ENCODE measurements around the gene CYP19A1. TPM values are rescaled to one million over a fixed set of nuclear protein-coding genes. Genes with fewer than 3 reads are reported as not detected.

Gene CYP19A1
- total RNA-seq, 2 donors from 2014 or later: 0.71 to 0.79 TPM

DNA sequence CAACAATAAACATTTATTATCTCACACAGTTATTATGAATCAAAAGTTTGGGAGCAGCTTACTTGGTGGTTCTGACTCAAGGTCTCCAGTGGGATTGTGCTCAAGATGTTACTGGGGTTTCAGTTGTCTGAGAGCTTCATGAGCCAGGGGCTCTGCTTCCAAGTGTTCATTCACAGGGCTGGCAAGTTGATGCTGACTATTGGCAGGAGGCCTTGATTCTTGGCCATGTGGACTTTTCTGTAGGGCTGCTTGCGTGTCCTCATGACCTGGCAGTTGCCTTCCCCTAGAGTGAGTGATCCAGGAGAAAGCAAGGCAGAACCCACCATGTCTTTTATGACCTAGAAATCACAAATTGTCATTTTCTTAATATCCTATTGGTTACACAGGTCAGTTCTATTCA lies 156.5 kb downstream of the CYP19A1 start:
- no peak overlapping the region for H3K27ac Mint-ChIP-seq
- no peaks in the 10 kb centered on the region for H3K36me3 Mint-ChIP-seq (ENCODE audit: low read depth)
- ATAC-seq (replicated peaks): no peak
- H3K4me3 Mint-ChIP-seq: no peak overlapping the region
- peaks cover 15% of the 10 kb centered on the region for H3K27me3 Mint-ChIP-seq
- no peaks in the 10 kb centered on the region for H3K4me1 Mint-ChIP-seq
- H3K9me3 Mint-ChIP-seq: no peaks in the 10 kb centered on the region

DNA sequence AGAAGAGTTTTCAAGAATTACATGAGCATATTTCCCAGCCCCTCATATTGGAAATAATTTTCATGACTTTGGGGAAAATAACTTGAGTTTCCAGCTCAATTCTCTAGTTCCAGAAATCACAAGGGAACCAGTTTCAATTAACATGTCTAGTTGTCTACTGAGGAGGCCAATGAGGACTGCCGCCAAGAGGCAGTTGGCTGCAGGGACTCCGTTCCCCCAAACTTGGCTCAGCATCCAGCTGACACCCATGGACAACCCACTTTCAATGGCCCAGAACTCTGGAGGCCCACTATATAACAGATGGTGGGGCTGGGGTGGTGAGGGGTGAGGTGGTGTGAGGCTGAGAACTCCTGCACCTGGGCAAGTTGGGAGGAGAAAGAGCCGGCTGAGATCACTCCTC lies 157.2 kb downstream of the CYP19A1 start:
- ATAC-seq (replicated peaks): no peak
- no peak overlapping the region for H3K4me3 Mint-ChIP-seq
- no peak overlapping the region for H3K27ac Mint-ChIP-seq

DNA sequence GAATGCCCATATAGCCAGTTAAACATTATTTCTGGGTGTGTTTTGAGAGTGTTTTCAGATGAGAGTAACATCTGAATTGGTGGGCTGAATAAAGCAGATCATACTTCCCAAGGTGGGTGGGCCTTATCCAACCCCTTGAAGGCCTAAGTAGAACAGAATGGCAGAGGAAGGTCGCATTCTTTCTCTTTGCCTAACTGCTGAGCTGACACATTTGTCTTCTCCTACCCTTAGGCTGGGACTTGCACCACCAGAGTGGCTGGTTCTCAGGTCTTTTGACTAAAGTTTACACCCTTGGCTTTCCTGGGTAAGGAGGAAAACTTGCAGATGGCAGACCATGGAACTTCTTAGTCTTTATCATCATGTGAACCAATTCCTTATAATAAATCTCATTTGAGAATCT lies 157.9 kb downstream of the CYP19A1 start:
- no peaks in the 10 kb centered on the region for H3K9me3 Mint-ChIP-seq
- no peaks in the 10 kb centered on the region for H3K36me3 Mint-ChIP-seq (ENCODE audit: low read depth)
- no peaks in the 10 kb centered on the region for H3K4me1 Mint-ChIP-seq
- no peak for ATAC-seq (replicated peaks)
- H3K4me3 Mint-ChIP-seq: no peak overlapping the region
- no peak overlapping the region for H3K27ac Mint-ChIP-seq
- H3K27me3 Mint-ChIP-seq: peaks cover 11% of the 10 kb centered on the region

More for the DNA sequence above, 157.2 kb downstream of the CYP19A1 start:
- Mint-ChIP-seq H3K36me3 (ENCODE audit: low read depth) (no peaks in the 10 kb centered on the region), H3K4me1 (no peaks in the 10 kb centered on the region), H3K9me3 (no peaks in the 10 kb centered on the region), H3K27me3 (peaks cover 11% of the 10 kb centered on the region)

DNA sequence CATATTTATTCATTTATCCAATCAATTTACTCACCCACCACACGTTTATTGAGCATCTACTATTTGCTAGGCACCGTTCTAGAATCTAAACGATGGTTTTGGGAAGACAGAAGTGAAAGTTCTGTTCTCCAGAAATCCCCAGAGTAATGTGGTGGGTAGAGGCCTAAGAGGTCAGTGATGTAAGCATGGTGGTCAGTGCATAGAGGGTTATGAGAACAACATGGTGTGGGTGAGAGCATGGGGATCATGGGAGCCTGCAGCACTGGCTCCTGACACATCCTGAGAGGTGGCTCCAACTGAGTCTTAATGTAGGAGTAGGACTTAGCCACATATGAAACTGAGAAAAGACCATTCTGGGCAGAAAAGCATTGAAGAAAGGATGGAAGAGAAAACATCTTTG lies 158.4 kb downstream of the CYP19A1 start:
- no peaks in the 10 kb centered on the region for H3K36me3 Mint-ChIP-seq (ENCODE audit: low read depth)
- ATAC-seq (replicated peaks): no peak
- peaks cover 9% of the 10 kb centered on the region for H3K27me3 Mint-ChIP-seq
- no peaks in the 10 kb centered on the region for H3K9me3 Mint-ChIP-seq
- no peaks in the 10 kb centered on the region for H3K4me1 Mint-ChIP-seq
- no peak overlapping the region for H3K4me3 Mint-ChIP-seq
- H3K27ac Mint-ChIP-seq: no peak overlapping the region

DNA sequence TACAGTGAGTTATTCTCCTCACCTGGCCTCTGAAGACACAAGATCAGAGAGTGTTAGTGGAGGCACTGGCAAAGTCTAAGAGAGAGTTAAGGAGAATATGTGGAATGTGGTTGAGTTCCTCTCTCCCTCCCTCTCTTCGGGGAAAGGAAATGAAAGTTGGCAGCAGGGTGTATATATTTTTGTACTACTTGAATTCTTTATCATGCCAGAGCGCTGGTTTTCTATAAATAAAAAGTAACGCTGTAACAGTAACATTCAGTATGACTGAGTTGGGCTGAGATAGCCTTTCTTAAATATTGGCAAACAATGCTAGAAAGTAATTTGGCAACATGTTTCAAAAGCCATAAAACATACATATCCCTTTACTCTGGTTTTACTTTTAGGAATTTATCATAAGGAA lies 166.2 kb downstream of the CYP19A1 start:
- no peak overlapping the region for H3K4me3 Mint-ChIP-seq
- H3K36me3 Mint-ChIP-seq (ENCODE audit: low read depth): no peaks in the 10 kb centered on the region
- ATAC-seq (replicated peaks): no peak
- H3K4me1 Mint-ChIP-seq: no peaks in the 10 kb centered on the region
- H3K9me3 Mint-ChIP-seq: no peaks in the 10 kb centered on the region
- H3K27me3 Mint-ChIP-seq: peaks cover 22% of the 10 kb centered on the region
- no peak overlapping the region for H3K27ac Mint-ChIP-seq

DNA sequence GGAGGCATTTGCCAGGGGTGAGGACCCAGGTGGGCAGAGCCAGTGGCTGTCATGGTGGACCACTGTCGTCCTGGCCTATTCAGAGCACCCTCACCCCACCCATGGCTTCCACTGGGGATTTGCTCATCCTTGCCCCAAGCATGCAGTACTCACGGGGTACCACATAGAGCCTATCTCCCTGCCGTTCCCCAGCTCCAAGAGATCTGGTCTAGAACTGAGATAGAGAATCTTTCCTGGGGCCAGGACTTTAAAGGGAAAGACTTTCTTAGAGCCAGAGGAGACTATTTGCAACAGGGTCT lies 166.8 kb downstream of the CYP19A1 start:
- Mint-ChIP-seq H3K36me3 (ENCODE audit: low read depth) (no peaks in the 10 kb centered on the region), H3K4me1 (no peaks in the 10 kb centered on the region), H3K9me3 (no peaks in the 10 kb centered on the region), H3K4me3 (no peak overlapping the region), H3K27ac (no peak overlapping the region), H3K27me3 (peaks cover 22% of the 10 kb centered on the region)
- no peak for ATAC-seq (replicated peaks)

DNA sequence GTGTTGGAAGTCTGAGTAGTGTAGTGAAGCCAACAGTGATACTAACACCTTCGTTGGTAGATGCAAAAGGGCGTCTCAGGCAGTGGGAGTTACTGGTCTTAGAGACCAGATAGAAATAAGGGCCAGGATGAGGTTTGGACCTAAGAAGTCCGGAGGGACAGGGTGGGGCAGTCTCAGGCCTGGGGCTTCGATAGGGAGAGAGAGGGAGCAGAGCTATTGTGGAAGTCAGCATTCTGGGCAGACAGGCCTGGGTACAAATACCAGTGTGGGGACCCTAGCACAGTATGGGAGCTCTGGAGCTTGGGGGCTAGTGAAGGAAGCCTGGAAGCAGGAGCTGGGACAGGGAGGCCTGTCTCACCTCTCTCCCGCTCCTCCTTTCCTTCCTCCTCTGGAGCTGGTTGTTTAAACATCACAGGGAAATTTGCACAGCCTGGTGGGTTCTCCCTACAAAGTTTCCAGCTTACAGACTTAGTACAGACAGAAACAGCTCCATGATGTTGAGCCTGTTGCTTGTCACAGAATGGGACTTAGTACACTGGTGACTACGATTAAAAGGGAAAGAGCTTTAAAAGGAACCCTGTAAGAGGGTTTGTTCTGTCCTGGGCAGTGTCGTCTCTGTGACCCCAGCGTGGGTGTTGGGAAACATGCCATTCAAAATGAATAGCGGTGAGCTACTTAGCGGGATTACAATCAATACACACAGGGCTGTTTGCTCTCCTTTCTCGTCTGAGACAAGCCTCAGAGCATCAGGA lies 167.3 kb downstream of the CYP19A1 start:
- Mint-ChIP-seq H3K4me1 (no peaks in the 10 kb centered on the region), H3K9me3 (no peaks in the 10 kb centered on the region), H3K36me3 (ENCODE audit: low read depth) (no peaks in the 10 kb centered on the region), H3K27me3 (peaks cover 22% of the 10 kb centered on the region), H3K4me3 (no peak overlapping the region), H3K27ac (no peak overlapping the region)
- ATAC-seq (replicated peaks): no peak

DNA sequence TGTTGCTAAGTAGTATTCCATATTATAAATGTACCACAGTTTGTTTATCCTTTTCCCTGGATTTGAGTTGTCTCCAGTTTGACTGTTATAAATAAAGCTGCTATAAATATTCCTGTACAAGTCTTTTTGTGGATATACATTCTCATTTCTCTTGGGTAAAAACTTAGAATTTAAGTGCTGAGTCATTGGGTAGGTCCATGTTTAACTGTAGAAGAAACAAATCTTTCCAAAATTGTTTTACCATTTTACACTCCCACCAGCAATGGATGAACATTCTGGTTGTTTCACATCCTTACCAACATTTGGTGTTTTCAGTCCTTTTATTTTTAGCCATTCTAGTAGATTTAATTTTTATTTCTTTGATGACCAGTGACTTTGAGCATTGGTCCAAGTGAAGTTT lies 169.7 kb downstream of the CYP19A1 start:
- H3K36me3 Mint-ChIP-seq (ENCODE audit: low read depth): no peaks in the 10 kb centered on the region
- no peak overlapping the region for H3K4me3 Mint-ChIP-seq
- no peaks in the 10 kb centered on the region for H3K9me3 Mint-ChIP-seq
- no peak overlapping the region for H3K27ac Mint-ChIP-seq
- peaks cover 24% of the 10 kb centered on the region for H3K27me3 Mint-ChIP-seq
- H3K4me1 Mint-ChIP-seq: no peaks in the 10 kb centered on the region
- ATAC-seq (replicated peaks): no peak

DNA sequence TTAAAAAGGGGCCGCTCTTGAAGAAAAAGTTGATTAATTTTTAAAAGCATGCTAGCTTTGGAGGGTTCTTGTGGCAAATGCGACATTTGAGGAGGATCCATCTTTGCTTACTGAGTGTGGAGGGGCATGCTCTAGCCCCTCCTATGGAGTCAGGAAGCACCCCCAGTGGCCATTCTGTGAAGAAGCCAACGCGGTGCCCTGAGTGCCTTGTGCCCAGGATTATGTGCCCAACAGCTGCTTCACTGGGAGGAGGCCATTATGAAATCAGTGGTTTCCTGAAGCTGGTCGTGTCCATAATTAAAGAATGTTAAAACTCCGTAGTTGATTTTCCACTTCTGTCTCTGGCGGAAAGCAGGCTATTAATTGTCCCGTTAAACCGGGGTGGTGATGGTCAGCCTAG lies 174.6 kb downstream of the CYP19A1 start:
- Mint-ChIP-seq H3K27ac (no peak overlapping the region), H3K27me3 (peaks cover 8% of the 10 kb centered on the region), H3K36me3 (ENCODE audit: low read depth) (no peaks in the 10 kb centered on the region), H3K4me1 (no peaks in the 10 kb centered on the region), H3K4me3 (no peak overlapping the region), H3K9me3 (no peaks in the 10 kb centered on the region)
- ATAC-seq (replicated peaks): no peak

DNA sequence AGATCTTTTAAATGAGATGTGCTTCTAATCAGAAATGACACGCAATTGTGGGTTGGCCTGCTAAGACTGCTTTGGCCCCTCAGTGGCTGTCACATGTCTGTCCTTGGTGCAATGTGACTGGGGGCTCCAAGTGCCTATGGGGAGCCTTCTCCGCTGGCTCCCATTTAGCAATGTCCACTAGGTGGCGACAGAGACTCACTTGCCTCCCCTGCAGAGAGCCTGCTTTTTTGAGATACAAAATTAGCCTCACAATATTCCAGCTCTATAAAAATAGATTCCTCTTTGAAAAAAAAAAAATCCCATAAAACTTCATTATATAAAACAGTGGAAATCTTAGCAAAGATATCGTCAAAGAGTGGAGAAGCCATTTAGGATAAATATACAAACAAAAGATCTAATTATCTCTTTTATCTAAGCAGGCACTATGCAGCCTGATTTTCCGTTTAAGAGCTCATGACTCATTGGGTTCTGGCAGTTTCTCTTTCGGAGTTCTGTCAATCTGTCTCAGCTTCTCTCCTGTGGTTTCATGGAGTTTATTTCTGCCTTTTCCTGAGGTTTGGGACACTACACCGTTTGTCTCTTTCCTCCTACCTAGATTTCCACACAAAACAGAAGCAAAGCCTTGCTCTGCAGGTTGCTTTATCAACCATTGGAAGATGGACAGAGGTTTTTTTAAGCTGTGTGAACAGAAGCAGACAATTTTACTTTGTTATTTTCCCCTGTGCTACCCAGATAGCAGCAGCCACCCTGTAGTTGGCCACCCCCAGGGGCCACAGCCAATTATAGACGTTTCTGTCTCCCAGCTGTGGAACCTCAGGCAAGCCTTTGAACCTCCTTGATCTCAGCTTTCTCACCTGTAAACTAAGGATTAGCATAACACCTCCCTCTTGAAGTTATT lies 175.3 kb downstream of the CYP19A1 start:
- Mint-ChIP-seq H3K9me3 (no peaks in the 10 kb centered on the region), H3K27me3 (peaks cover 7% of the 10 kb centered on the region), H3K4me3 (no peak overlapping the region), H3K36me3 (ENCODE audit: low read depth) (no peaks in the 10 kb centered on the region), H3K4me1 (no peaks in the 10 kb centered on the region), H3K27ac (no peak overlapping the region)
- peak; percentile 74 for ATAC-seq (replicated peaks)

DNA sequence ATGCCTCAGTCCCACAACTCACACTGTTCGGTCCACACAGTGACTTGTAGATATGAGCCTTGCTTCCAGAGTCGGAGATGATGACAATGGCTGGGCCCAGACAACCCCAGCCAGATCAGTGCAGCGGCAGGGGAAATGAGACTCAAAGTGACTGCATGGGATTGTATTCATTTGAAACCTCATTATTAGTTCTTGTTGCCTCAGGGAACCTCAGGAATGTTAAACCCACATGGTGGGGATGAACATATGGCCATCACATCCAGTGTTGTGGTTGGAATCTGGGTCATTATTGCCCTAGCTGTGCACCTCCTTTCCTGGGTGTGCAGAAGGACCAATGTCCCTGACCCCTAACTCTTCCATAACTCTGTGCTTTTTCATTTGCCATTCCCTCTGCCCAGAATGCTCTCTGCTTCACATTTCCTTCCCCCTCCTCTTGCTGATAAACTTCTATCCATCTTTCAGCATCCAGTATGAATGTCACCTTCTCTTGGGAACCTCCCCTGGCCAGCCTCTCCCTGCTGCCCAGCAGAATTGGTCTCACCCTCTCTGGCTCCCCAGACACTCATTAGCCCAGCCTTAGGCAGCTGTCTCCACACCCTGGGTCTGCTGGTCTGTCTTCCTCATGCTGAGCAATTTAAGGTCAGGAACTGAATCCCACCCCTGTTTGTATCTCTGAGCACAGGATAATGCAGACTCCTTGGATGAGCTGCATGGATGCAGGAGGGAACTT lies 176.7 kb downstream of the CYP19A1 start:
- no peaks in the 10 kb centered on the region for H3K36me3 Mint-ChIP-seq (ENCODE audit: low read depth)
- H3K27me3 Mint-ChIP-seq: peaks cover 7% of the 10 kb centered on the region
- no peak for ATAC-seq (replicated peaks)
- no peak overlapping the region for H3K27ac Mint-ChIP-seq
- no peaks in the 10 kb centered on the region for H3K9me3 Mint-ChIP-seq
- H3K4me1 Mint-ChIP-seq: no peaks in the 10 kb centered on the region
- H3K4me3 Mint-ChIP-seq: no peak overlapping the region

DNA sequence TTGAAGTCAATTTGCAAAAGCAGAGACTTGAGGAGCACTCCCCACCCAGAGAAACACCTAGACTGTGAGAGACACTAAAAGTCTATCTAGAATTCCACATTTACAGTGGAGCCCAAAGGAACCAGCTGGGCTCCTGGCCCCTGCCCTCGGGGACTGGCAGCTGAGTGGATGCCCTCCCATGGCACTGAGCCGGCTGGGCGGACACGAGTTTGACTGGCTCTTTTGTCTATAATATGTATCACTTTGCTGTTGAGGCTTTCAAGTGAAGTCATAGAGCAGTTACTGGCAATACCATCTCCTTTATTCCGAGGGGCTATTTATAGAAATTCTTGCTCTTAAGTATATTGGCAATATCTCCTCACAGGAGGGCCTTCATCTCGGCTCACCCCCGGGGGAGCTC lies 177.9 kb downstream of the CYP19A1 start:
- Mint-ChIP-seq H3K4me1 (no peaks in the 10 kb centered on the region), H3K27ac (no peak overlapping the region), H3K36me3 (ENCODE audit: low read depth) (no peaks in the 10 kb centered on the region), H3K4me3 (no peak overlapping the region), H3K9me3 (no peaks in the 10 kb centered on the region), H3K27me3 (peaks cover 11% of the 10 kb centered on the region)
- ATAC-seq (replicated peaks): no peak

Data from activated T-helper 17 cell treated with anti-CD3 and anti-CD28 coated beads, Interleukin-2, amount 50 U/mL, for 72 hours (primary cell).